OCI-LY7 (cell line): ENCODE results near the gene SEC61A1. TPM values are rescaled to one million over a fixed set of nuclear protein-coding genes. Genes with fewer than 3 reads are reported as not detected.

ENCODE experiments used
- BruUV-seq: library from RNA; stranded (reverse); fragments of 400-500 nt; replicated peaks from 2 replicates; lab custom pipeline; 2021; lab: Mats Ljungman, UMichigan
- CTCF ChIA-PET: fragments of 300-600 bp; sonication (Branson Sonifier 250); formaldehyde crosslinking; loops from one replicate; lab custom pipeline; 2022; ENCODE audit warnings: antibody characterized with exemption; ENCODE audit not compliant: unreplicated experiment; lab: Charles Lee
- POLR2A ChIA-PET: fragments of 300-600 bp; sonication (Branson Sonifier 250); formaldehyde crosslinking; loops from one replicate; lab custom pipeline; 2022; ENCODE audit warnings: antibody characterized with exemption; lab: Charles Lee
- DNase-seq: peaks from one replicate; pipeline ENCODE4 v3.0.0-alpha.2; 2015; ENCODE audit warnings: low spot score
- H2AFZ ChIP-seq: fragments of 200-600 bp; sonication (generic), shearing (Covaris generic); 2 replicates; pipeline ENCODE4 v1.6.1; 2014; ENCODE audit warnings: mild to moderate bottlenecking, antibody characterized with exemption, low read length, moderate library complexity
- H3K27ac ChIP-seq: fragments of 200-600 bp; sonication (generic); 2 replicates; pipeline ENCODE4 v1.5.1; 2014; ENCODE audit warnings: mixed run types, low read depth, mild to moderate bottlenecking, moderate library complexity, low read length, inconsistent platforms; ENCODE audit not compliant: poor library complexity, severe bottlenecking
- H3K36me3 ChIP-seq: fragments of 200-600 bp; sonication (generic); 2 replicates; pipeline ENCODE4 v1.6.1; 2014; ENCODE audit warnings: mild to moderate bottlenecking, antibody characterized with exemption, low read length, moderate library complexity, mixed read lengths; ENCODE audit not compliant: insufficient read depth
- H3K4me1 ChIP-seq: fragments of 200-600 bp; sonication (generic); 2 replicates; pipeline ENCODE4 v1.5.1; 2014; ENCODE audit warnings: mild to moderate bottlenecking, low read length; ENCODE audit not compliant: insufficient read depth, poor library complexity, severe bottlenecking
- H3K4me2 ChIP-seq: fragments of 200-600 bp; sonication (generic); 2 replicates; pipeline ENCODE4 v1.6.1; 2014; ENCODE audit warnings: mild to moderate bottlenecking, low read length
- H3K4me3 ChIP-seq: fragments of 200-600 bp; sonication (generic); 2 replicates; pipeline ENCODE4 v1.5.1; 2014; ENCODE audit warnings: mild to moderate bottlenecking, low read depth, low read length; ENCODE audit not compliant: poor library complexity, severe bottlenecking
- H3K79me2 ChIP-seq: fragments of 200-600 bp; sonication (generic); 2 replicates; pipeline ENCODE4 v1.6.1; 2016; ENCODE audit warnings: low read depth, mild to moderate bottlenecking, low read length, moderate library complexity, mixed read lengths; ENCODE audit not compliant: insufficient read depth
- H3K9me2 ChIP-seq: fragments of 200-600 bp; sonication (generic); 2 replicates; pipeline ENCODE4 v1.6.1; 2016; ENCODE audit warnings: mild to moderate bottlenecking, low read length, mixed read lengths; ENCODE audit not compliant: insufficient read depth
- H3K9me3 ChIP-seq: fragments of 200-600 bp; sonication (generic); 2 replicates; pipeline ENCODE4 v1.6.1; 2014; ENCODE audit warnings: mild to moderate bottlenecking, mixed run types, low read length, mixed read lengths
- H4K20me1 ChIP-seq: fragments of 200-600 bp; sonication (generic); 2 replicates; pipeline ENCODE4 v1.6.1; 2014; ENCODE audit warnings: mild to moderate bottlenecking, antibody characterized with exemption, low read length, moderate library complexity, mixed read lengths; ENCODE audit not compliant: insufficient read depth
- EZH2phosphoT487 ChIP-seq: fragments of 200-600 bp; sonication (generic); IDR thresholded peaks from 2 replicates; pipeline ENCODE4 v1.6.1; 2018; ENCODE audit warnings: low read depth, borderline replicate concordance, mild to moderate bottlenecking, mixed run types, antibody characterized with exemption, low read length, moderate library complexity, mixed read lengths
- intact Hi-C: fragments of 100-400 bp; cut with micrococcal nuclease; formaldehyde crosslinking; loops from one replicate; pipeline ENCODE4 v1.10.0; 2022; ENCODE audit not compliant: unreplicated experiment
- total RNA-seq, 2 experiments: library from RNA; depleted of rRNA in 1 of 2; stranded (reverse); fragments of >200 nt in 1 of 2; shearing (Covaris generic) in 1 of 2; gene quantifications; 2 replicates each; pipeline ENCODE4 v1.2.3, GENCODE V29; 2014 to 2022
- TF ChIP-seq, protein P1 (sequence below): fragments of 200-600 bp; sonication (generic); conservative IDR thresholded peaks from 2 replicates; pipeline ENCODE4 v1.5.1; 2014; ENCODE audit warnings: mild to moderate bottlenecking, antibody characterized with exemption, low read length, moderate library complexity, mixed read lengths

The SEC61A1 gene
- total RNA-seq, 2 experiments from 2014 or later, result 85.2 to 133 TPM

DNA sequence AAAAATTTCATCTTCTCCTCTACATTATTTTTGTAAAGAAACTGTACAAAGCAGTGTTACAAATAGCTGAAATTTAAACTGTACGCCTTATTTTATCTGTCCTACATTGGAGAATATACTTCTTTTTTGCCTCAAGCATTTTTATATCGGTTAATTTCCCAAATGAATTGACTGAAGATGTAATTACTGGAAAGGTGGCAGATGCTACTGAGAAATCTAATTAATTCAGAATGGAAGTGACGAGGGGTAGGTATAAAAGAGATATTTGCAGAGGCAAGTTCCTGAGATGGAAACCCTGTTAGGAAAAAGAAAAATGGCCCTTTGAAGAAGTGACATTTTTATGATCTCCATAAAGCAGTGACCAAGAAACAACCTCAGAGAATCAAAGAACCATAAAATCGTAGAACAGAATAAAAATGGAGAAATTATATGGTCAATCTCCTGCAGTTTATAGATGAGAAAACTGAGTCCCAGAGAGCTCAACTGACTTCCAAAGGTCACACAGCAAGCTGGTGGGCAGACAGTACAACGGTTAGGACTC is 51.0 kb downstream of the SEC61A1 start:
- Histone ChIP-seq H3K79me2 (peaks cover 12% of the 10 kb centered on the region; the same call in 1 of the 2 replicates), H2AFZ (no peak overlapping the region), H3K9me3 (no peaks in the 10 kb centered on the region), H3K36me3 (peaks cover 99% of the 10 kb centered on the region), H4K20me1 (no peaks in the 10 kb centered on the region; the same call in 1 of the 2 replicates), H3K9me2 (no peaks in the 10 kb centered on the region), H3K27ac (no peak overlapping the region), H3K4me1 (no peaks in the 10 kb centered on the region), H3K4me2 (no peak overlapping the region), H3K4me3 (no peak overlapping the region)
- POLR2A ChIA-PET, result interaction anchor here (0.7 kb wide), 1 partner anchor 21 kb away, joined by 3 read pairs; no protein-coding TSS in a partner anchor
- CTCF ChIA-PET, result no interaction called here
- DNase-seq, result no peak
- BruUV-seq, result no TSS peak
- TF ChIP-seq, protein P1, sequence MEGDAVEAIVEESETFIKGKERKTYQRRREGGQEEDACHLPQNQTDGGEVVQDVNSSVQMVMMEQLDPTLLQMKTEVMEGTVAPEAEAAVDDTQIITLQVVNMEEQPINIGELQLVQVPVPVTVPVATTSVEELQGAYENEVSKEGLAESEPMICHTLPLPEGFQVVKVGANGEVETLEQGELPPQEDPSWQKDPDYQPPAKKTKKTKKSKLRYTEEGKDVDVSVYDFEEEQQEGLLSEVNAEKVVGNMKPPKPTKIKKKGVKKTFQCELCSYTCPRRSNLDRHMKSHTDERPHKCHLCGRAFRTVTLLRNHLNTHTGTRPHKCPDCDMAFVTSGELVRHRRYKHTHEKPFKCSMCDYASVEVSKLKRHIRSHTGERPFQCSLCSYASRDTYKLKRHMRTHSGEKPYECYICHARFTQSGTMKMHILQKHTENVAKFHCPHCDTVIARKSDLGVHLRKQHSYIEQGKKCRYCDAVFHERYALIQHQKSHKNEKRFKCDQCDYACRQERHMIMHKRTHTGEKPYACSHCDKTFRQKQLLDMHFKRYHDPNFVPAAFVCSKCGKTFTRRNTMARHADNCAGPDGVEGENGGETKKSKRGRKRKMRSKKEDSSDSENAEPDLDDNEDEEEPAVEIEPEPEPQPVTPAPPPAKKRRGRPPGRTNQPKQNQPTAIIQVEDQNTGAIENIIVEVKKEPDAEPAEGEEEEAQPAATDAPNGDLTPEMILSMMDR, result no peak
- no peak for TF ChIP-seq EZH2phosphoT487
- intact Hi-C loops, result no loop called here

DNA sequence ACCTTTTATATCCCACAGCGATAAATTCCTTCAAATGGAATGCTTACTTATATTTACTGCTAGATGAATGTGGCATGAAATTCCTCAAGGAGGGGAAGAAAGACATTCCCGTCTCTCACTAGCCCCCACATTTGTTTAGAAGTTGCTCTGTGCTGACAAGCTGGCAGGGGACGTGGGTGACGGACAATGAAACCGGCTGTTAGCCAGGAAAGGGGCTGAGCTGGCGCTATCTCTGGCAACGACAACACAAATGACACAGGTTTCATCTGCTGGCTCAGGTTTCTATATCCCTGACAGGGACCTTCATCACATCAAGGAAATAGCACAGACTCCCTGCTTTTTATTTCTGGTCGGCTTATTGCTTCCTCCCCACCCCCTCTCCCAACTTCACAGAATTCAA is 55.6 kb downstream of the SEC61A1 start:
- no peak for TF ChIP-seq EZH2phosphoT487
- TF ChIP-seq, protein P1, result no peak
- H3K4me3 ChIP-seq, result no peak overlapping the region
- H3K9me3 ChIP-seq, result no peaks in the 10 kb centered on the region
- CTCF ChIA-PET, result no interaction called here
- no peak overlapping the region for H3K4me2 ChIP-seq
- POLR2A ChIA-PET, result no interaction called here
- no peak overlapping the region for H2AFZ ChIP-seq
- intact Hi-C loops, result no loop called here
- H4K20me1 ChIP-seq, result no peaks in the 10 kb centered on the region
- no peak for DNase-seq
- H3K27ac ChIP-seq, result no peak overlapping the region
- peaks cover 4% of the 10 kb centered on the region for H3K4me1 ChIP-seq
- H3K79me2 ChIP-seq, result peaks cover 18% of the 10 kb centered on the region
- H3K36me3 ChIP-seq, result peaks cover 98% of the 10 kb centered on the region
- H3K9me2 ChIP-seq, result no peaks in the 10 kb centered on the region
- no TSS peak for BruUV-seq

DNA sequence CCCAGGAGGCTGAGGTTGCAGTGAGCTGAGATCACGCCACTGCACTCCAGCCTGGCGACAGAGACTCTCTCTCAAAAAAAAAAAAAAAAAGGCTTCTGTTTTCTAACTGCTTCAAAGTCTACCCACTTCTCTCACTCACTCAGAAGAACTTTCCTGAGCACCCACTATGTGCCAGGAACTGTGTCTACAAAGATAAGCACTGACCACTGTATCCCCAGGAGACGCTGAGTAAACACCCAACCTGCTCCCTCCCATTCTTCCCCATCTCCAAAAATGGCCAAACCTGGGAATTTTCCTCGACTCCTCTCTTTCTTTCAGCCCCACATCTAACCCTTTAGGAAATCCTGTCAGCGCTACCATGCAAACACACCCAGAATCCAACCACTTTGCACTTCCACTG is 58.9 kb downstream of the SEC61A1 start:
- Histone ChIP-seq H2AFZ (no peak overlapping the region), H4K20me1 (no peaks in the 10 kb centered on the region; the same call in 1 of the 2 replicates), H3K27ac (no peak overlapping the region), H3K79me2 (peaks cover 46% of the 10 kb centered on the region), H3K9me3 (no peaks in the 10 kb centered on the region), H3K36me3 (peaks cover 97% of the 10 kb centered on the region), H3K9me2 (no peaks in the 10 kb centered on the region), H3K4me3 (no peak overlapping the region), H3K4me2 (no peak overlapping the region), H3K4me1 (peaks cover 33% of the 10 kb centered on the region)
- intact Hi-C loops, result no loop called here
- no peak for DNase-seq
- ChIA-PET POLR2A (interaction anchor here (2.2 kb wide), 1 partner anchor 12 kb away, joined by 12 read pairs; the partner anchor contains the start of gene RUVBL1), CTCF (no interaction called here)
- no TSS peak for BruUV-seq
- TF ChIP-seq EZH2phosphoT487, result no peak
- TF ChIP-seq, protein P1, result no peak
